A549 (cell line): ENCODE data around the gene SCUBE1.

Experiments used
- CTCF ChIP-seq: fragments of >200 bp; sonication (Bioruptor Twin); formaldehyde crosslinking; IDR thresholded peaks from 3 replicates; pipeline ENCODE4 v1.5.1; 2016
- EP300 ChIP-seq, 2 experiments: fragments of >200 bp; sonication (Bioruptor Twin); formaldehyde crosslinking; IDR thresholded peaks; 2 replicates in 1 of 2; 3 replicates in 1 of 2; pipeline ENCODE4 v1.6.1; 2016 to 2017
- FOSB ChIP-seq: fragments of 250-450 bp; sonication (Bioruptor Pico); IDR thresholded peaks from 2 replicates; pipeline ENCODE4 v1.5.0; 2020; ENCODE audit warnings: mild to moderate bottlenecking, moderate library complexity
- JUN ChIP-seq, 2 experiments: fragments of >200 bp; sonication (Bioruptor Twin); formaldehyde crosslinking; IDR thresholded peaks; 2 replicates in 1 of 2; 3 replicates in 1 of 2; pipeline ENCODE4 v1.6.1; 2016 to 2017
- JUNB ChIP-seq: fragments of >200 bp; sonication (Bioruptor Twin); formaldehyde crosslinking; IDR thresholded peaks from 2 replicates; pipeline ENCODE4 v1.6.1; 2016
- MAFK ChIP-seq: fragments of 450-650 bp; IDR thresholded peaks from 2 replicates; pipeline ENCODE4 v1.6.1; 2014; ENCODE audit not compliant: partially characterized antibody
- MAX ChIP-seq: IDR thresholded peaks from 2 replicates; pipeline ENCODE4 v1.6.1; 2012
- NPAS2 ChIP-seq: fragments of 250-450 bp; sonication (Bioruptor Pico); IDR thresholded peaks from 2 replicates; pipeline ENCODE4 v1.8.0; 2022; ENCODE audit warnings: mild to moderate bottlenecking, moderate library complexity, borderline replicate concordance
- POLR2A ChIP-seq: IDR thresholded peaks from 2 replicates; pipeline ENCODE4 v1.6.1; 2012; ENCODE audit warnings: mild to moderate bottlenecking, low read length
- RAD21 ChIP-seq, 2 experiments: fragments of >200 bp in 1 of 2; sonication (Bioruptor Twin) in 1 of 2; formaldehyde crosslinking in 1 of 2; IDR thresholded peaks in 1 of 2; conservative IDR thresholded peaks in 1 of 2; 2 replicates in 1 of 2; 3 replicates in 1 of 2; pipeline ENCODE4 v1.6.1; 2012 to 2018; ENCODE audit warnings: inconsistent platforms in 1 of 2
- RCOR1 ChIP-seq: fragments of 150-350 bp; IDR thresholded peaks from 2 replicates; pipeline ENCODE4 v1.6.1; 2014; ENCODE audit warnings: antibody characterized with exemption, low read length, low read depth
- SMC3 ChIP-seq: fragments of >200 bp; sonication (Bioruptor Twin); formaldehyde crosslinking; IDR thresholded peaks from 3 replicates; pipeline ENCODE4 v1.6.1; 2018; ENCODE audit warnings: inconsistent platforms
- ZC3H11A ChIP-seq: fragments of 450-650 bp; IDR thresholded peaks from 2 replicates; pipeline ENCODE4 v1.6.1; 2014; ENCODE audit warnings: antibody characterized with exemption, mild to moderate bottlenecking
- ZSCAN20 ChIP-seq: fragments of 250-450 bp; sonication (Bioruptor Pico); IDR thresholded peaks from 2 replicates; pipeline ENCODE4 v1.8.0; 2022; ENCODE audit warnings: mild to moderate bottlenecking, moderate library complexity

- TF ChIP-seq ZSCAN20 (no peak), MAFK (no peak), FOSB (CRISPR knock-in tag) (no peak), JUN (IDR thresholded peaks at IDR 0.05) (no peak), NPAS2 (CRISPR knock-in tag) (no peak), SMC3 (no peak), ZC3H11A (no peak), RCOR1 (no peak), RAD21 (conservative IDR thresholded peaks at IDR 0.05 in 1 of 2, IDR thresholded peaks at IDR 0.05 in 1 of 2) (no peak), CTCF (no peak), JUNB (no peak), MAX (no peak), POLR2A (no peak), EP300 (IDR thresholded peaks at IDR 0.05) (no peak)
Observed at GRCh38 chr22:43202326-43202725, 140.8 kb downstream of the SCUBE1 start.
